SK-N-SH treated with all-trans-retinoic acid at 6 μM for 48 hours (cell line): ENCODE data around the gene PDE4B.

Experiments used
- GLIS3 ChIP-seq: fragments of 250-450 bp; sonication (Bioruptor Pico); IDR thresholded peaks from 2 replicates; pipeline ENCODE4 v1.5.0; 2020; ENCODE audit warnings: mild to moderate bottlenecking, moderate library complexity
- PPARA ChIP-seq: fragments of 250-450 bp; sonication (Bioruptor Pico); IDR thresholded peaks from 2 replicates; pipeline ENCODE4 v1.5.0; 2020; ENCODE audit warnings: mild to moderate bottlenecking, borderline replicate concordance
- ZNF70 ChIP-seq: fragments of 450-650 bp; formaldehyde crosslinking; IDR thresholded peaks from 2 replicates; pipeline ENCODE4 v1.5.0; 2020; ENCODE audit warnings: mild to moderate bottlenecking, moderate library complexity
- TF ChIP-seq, protein P1 (sequence below): fragments of 250-450 bp; sonication (Bioruptor Pico); IDR thresholded peaks from 2 replicates; pipeline ENCODE4 v1.8.0; 2021; ENCODE audit warnings: low read depth, mild to moderate bottlenecking, moderate library complexity, borderline replicate concordance

DNA sequence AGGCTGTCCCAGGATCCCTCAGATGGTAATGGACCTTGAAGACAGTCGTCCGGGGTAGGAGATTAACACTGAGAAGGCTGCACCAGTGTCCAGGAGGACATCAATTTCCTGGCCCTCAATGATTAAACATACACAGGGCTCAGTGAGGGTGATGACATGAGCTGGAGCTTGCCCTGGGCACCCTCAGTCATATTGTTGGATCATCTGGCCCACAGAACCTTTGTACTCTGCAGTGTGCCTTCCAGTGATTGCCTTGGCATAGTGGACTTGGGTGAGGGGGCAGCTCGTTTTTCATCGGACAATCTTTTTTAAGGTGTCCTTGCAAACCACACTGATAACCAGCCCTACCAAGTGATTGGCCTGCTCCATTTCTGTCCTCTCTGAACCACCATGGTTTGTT lies 630.1 kb downstream of the PDE4B start:
- TF ChIP-seq PPARA (CRISPR knock-in tag), result no peak
- no peak for TF ChIP-seq ZNF70
- no peak for TF ChIP-seq GLIS3 (CRISPR knock-in tag)
- TF ChIP-seq, protein P1, sequence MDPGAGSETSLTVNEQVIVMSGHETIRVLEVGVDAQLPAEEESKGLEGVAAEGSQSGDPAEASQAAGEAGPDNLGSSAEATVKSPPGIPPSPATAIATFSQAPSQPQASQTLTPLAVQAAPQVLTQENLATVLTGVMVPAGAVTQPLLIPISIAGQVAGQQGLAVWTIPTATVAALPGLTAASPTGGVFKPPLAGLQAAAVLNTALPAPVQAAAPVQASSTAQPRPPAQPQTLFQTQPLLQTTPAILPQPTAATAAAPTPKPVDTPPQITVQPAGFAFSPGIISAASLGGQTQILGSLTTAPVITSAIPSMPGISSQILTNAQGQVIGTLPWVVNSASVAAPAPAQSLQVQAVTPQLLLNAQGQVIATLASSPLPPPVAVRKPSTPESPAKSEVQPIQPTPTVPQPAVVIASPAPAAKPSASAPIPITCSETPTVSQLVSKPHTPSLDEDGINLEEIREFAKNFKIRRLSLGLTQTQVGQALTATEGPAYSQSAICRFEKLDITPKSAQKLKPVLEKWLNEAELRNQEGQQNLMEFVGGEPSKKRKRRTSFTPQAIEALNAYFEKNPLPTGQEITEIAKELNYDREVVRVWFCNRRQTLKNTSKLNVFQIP (CRISPR knock-in tag), result no peak
